Measurements from ENCODE around the gene TP53INP2.

TP53INP2 gene

DNA sequence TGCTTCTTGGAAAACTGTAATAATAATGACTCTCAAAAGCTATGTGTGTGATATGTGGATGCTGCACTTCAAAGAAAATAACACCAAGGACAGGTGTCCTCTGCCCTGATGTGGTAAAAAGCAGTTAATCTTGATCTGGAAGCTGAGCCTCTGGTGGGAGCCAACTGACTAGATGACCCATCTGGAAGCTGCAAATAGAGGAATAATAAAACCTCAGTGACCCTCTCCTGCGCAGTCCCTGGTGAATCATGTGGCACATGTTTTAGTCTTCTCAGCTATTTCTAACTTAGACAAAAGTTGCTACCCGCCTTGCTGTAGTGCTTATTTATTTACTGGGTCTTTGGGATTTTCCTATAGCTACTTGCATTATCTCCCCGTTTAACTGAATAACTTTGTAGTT lies 47.3 kb downstream of the TP53INP2 start:
- Histone ChIP-seq H3K79me2 (ENCODE audit: control insufficient read depth, insufficient read depth, low read length) (no peaks in the 10 kb centered on the region), H3K27me3 (ENCODE audit: insufficient read depth, low read length, poor library complexity) (no peaks in the 10 kb centered on the region), H3K4me1 (ENCODE audit: control insufficient read depth, low read depth, low read length) (no peaks in the 10 kb centered on the region), H3K23ac (ENCODE audit: low read length) (no peak overlapping the region), H3K79me1 (ENCODE audit: low read length) (no peaks in the 10 kb centered on the region), H4K8ac (ENCODE audit: low read depth, low read length) (no peak overlapping the region), H2BK5ac (ENCODE audit: low read length) (no peak overlapping the region), H4K5ac (ENCODE audit: low read length) (no peak overlapping the region), H3K4me2 (ENCODE audit: low read length) (no peak overlapping the region), H3K4ac (ENCODE audit: low read depth, low read length) (no peak overlapping the region), H2AK5ac (ENCODE audit: low read length) (no peak overlapping the region), H3K4me3 (ENCODE audit: low read length) (no peak overlapping the region), H2BK15ac (replicated peaks; ENCODE audit: low read depth) (no peak overlapping the region), H3K56ac (ENCODE audit: low read length) (no peak overlapping the region), H3K36me3 (ENCODE audit: control insufficient read depth, insufficient read depth, low read length) (no peaks in the 10 kb centered on the region), H3K9ac (ENCODE audit: low read length) (no peak overlapping the region), H2BK120ac (ENCODE audit: low read depth, low read length) (no peak overlapping the region), H3K27ac (ENCODE audit: low read depth, low read length) (no peak overlapping the region), H3K18ac (ENCODE audit: low read length) (no peak overlapping the region)
- DNase-seq, result no peak
- no CpG with 5 or more reads among the region's 3 CpGs for WGBS (ENCODE audit: extremely low coverage, insufficient coverage, low lambda C conversion rate)

DNA sequence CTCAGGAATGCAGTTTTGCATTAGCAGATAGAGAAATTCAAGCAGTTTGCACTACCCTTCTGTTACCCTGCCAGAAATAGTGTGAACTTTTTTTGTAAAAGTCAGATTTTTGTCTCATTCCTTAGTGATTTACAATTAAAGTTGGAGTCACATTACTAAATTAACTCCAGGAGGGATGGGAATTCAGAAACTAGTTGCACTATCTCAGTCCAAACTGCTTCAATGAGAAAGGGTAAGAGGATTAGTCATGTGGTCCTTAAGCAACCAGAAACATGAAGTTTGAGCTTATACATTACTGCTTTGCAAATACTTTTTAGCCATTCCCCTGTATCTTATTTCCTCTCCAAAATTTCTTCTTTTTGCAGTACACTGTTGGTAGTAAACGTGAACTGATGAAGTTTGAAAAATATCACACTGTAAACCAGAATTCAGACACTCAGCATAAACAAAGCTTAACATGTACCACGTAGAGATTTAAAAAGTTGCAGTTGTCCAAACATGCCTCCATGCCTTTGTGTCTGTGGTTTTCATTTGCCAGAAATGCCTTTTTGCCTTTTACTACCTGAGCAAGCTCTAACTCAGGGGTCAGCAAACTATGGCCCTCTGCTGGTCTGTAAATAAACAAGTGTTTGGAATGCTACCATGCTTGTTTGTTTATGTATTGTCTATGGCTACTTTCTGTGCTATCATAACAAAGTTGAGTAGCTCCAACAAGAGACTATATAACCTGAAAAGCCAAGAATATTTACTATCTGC lies 49.7 kb downstream of the TP53INP2 start:
- Histone ChIP-seq H4K8ac (ENCODE audit: low read depth, low read length) (no peak overlapping the region), H3K79me1 (ENCODE audit: low read length) (no peaks in the 10 kb centered on the region), H3K27me3 (ENCODE audit: insufficient read depth, low read length, poor library complexity) (no peaks in the 10 kb centered on the region), H2BK120ac (ENCODE audit: low read depth, low read length) (no peak overlapping the region), H2AK5ac (ENCODE audit: low read length) (no peak overlapping the region), H3K4me2 (ENCODE audit: low read length) (no peak overlapping the region), H2BK5ac (ENCODE audit: low read length) (no peak overlapping the region), H3K4me3 (ENCODE audit: low read length) (no peak overlapping the region), H3K23ac (ENCODE audit: low read length) (no peak overlapping the region), H4K5ac (ENCODE audit: low read length) (no peak overlapping the region), H2BK15ac (replicated peaks; ENCODE audit: low read depth) (no peak overlapping the region), H3K36me3 (ENCODE audit: control insufficient read depth, insufficient read depth, low read length) (no peaks in the 10 kb centered on the region), H3K56ac (ENCODE audit: low read length) (no peak overlapping the region), H3K27ac (ENCODE audit: low read depth, low read length) (no peak overlapping the region), H3K9ac (ENCODE audit: low read length) (no peak overlapping the region), H3K18ac (ENCODE audit: low read length) (no peak overlapping the region), H3K79me2 (ENCODE audit: control insufficient read depth, insufficient read depth, low read length) (no peaks in the 10 kb centered on the region), H3K4me1 (ENCODE audit: control insufficient read depth, low read depth, low read length) (no peaks in the 10 kb centered on the region), H3K4ac (ENCODE audit: low read depth, low read length) (no peak overlapping the region)
- peak; percentile 19 for DNase-seq
- WGBS (ENCODE audit: extremely low coverage, insufficient coverage, low lambda C conversion rate), result no CpG with 5 or more reads among the region's 2 CpGs

DNA sequence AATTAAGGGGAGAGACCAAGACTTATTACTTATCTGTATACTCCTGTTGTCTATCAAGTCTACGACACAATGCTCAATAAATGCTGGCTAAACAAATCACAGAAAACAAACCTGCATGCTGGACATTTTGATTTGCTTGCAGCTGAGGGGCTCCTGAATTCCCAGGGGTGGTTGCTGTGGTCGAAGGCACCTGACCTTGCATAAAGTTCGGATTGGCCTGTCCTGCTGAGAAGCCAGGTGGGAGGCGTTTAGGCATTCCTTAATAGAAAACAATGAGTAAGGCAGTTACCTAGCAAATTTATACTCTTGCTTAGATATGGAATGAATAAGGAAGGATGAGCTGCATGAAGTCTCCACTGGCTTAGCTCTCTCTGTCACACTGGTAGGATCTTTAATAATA lies 50.5 kb downstream of the TP53INP2 start:
- whole genome bisulfite sequencing (ENCODE audit: extremely low coverage, insufficient coverage, low lambda C conversion rate), result no CpG with 5 or more reads among the region's 4 CpGs

DNA sequence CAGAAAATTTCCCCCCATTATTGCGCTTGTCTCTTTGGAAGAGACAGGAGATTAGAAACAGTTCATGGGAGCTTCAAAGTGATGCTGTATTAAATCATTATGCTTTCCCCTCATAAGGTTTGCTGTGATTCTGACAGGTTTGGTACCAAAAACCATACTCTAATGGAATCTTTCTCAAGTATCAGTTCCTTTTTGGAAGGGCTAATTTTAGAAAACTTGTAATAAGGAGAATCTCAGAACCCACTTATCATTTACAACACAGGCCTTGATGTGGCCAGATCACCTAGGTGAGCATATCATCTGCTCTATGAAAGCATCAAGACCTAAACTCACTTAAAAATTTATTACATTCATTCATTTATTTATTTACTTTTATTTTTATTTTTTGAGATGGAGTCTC lies 51.2 kb downstream of the TP53INP2 start:
- Histone ChIP-seq H3K36me3 (ENCODE audit: control insufficient read depth, insufficient read depth, low read length) (no peaks in the 10 kb centered on the region), H3K4ac (ENCODE audit: low read depth, low read length) (no peak overlapping the region), H2BK5ac (ENCODE audit: low read length) (no peak overlapping the region), H4K8ac (ENCODE audit: low read depth, low read length) (no peak overlapping the region), H3K27ac (ENCODE audit: low read depth, low read length) (no peak overlapping the region), H4K5ac (ENCODE audit: low read length) (no peak overlapping the region), H3K4me3 (ENCODE audit: low read length) (no peak overlapping the region), H2BK120ac (ENCODE audit: low read depth, low read length) (no peak overlapping the region), H2BK15ac (replicated peaks; ENCODE audit: low read depth) (no peak overlapping the region), H3K18ac (ENCODE audit: low read length) (no peak overlapping the region), H3K79me2 (ENCODE audit: control insufficient read depth, insufficient read depth, low read length) (no peaks in the 10 kb centered on the region), H3K9ac (ENCODE audit: low read length) (no peak overlapping the region), H3K27me3 (ENCODE audit: insufficient read depth, low read length, poor library complexity) (no peaks in the 10 kb centered on the region), H3K4me1 (ENCODE audit: control insufficient read depth, low read depth, low read length) (no peaks in the 10 kb centered on the region), H3K23ac (ENCODE audit: low read length) (no peak overlapping the region), H3K79me1 (ENCODE audit: low read length) (no peaks in the 10 kb centered on the region), H3K56ac (ENCODE audit: low read length) (no peak overlapping the region), H3K4me2 (ENCODE audit: low read length) (no peak overlapping the region), H2AK5ac (ENCODE audit: low read length) (no peak overlapping the region)
- no CpG with 5 or more reads among the region's 1 CpG for WGBS (ENCODE audit: extremely low coverage, insufficient coverage, low lambda C conversion rate)
- DNase-seq, result no peak

More for the DNA sequence above, 50.5 kb downstream of the TP53INP2 start:
- Histone ChIP-seq H3K36me3 (ENCODE audit: control insufficient read depth, insufficient read depth, low read length) (no peaks in the 10 kb centered on the region), H3K4me2 (ENCODE audit: low read length) (no peak overlapping the region), H3K56ac (ENCODE audit: low read length) (no peak overlapping the region), H2BK15ac (replicated peaks; ENCODE audit: low read depth) (no peak overlapping the region), H3K4ac (ENCODE audit: low read depth, low read length) (no peak overlapping the region), H4K8ac (ENCODE audit: low read depth, low read length) (no peak overlapping the region), H3K27me3 (ENCODE audit: insufficient read depth, low read length, poor library complexity) (no peaks in the 10 kb centered on the region), H2AK5ac (ENCODE audit: low read length) (no peak overlapping the region), H3K79me1 (ENCODE audit: low read length) (no peaks in the 10 kb centered on the region), H2BK5ac (ENCODE audit: low read length) (no peak overlapping the region), H3K79me2 (ENCODE audit: control insufficient read depth, insufficient read depth, low read length) (no peaks in the 10 kb centered on the region), H3K23ac (ENCODE audit: low read length) (no peak overlapping the region), H3K27ac (ENCODE audit: low read depth, low read length) (no peak overlapping the region), H4K5ac (ENCODE audit: low read length) (no peak overlapping the region), H3K18ac (ENCODE audit: low read length) (no peak overlapping the region), H3K4me1 (ENCODE audit: control insufficient read depth, low read depth, low read length) (no peaks in the 10 kb centered on the region), H3K9ac (ENCODE audit: low read length) (no peak overlapping the region), H2BK120ac (ENCODE audit: low read depth, low read length) (no peak overlapping the region), H3K4me3 (ENCODE audit: low read length) (no peak overlapping the region)
- DNase-seq, result no peak

DNA sequence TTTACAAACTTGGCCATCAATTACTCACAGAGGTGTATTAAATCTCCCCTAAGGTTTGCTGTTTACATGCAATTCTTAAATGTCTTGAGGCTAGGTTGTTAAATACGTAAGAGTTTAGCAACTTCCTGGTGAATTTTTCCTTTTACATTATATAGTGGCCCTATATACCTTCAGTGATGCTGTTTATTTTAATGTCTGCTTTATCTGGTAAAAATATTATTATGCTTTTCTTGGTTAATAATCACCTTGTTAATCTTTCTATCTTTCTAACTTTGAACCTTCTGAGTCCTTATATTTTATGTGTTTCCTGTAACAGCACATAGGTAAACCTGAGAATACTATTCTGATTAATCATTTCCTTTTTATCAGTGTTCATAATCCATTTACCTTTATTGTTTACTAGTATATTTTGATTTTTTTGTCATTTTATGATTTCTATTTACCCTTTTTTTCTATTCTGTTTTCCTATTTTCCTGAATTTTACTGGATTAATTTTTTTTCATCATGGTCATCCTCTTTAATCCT lies 57.9 kb downstream of the TP53INP2 start:
- Histone ChIP-seq H3K9ac (ENCODE audit: low read length) (no peak overlapping the region), H3K4me2 (ENCODE audit: low read length) (no peak overlapping the region), H2AK5ac (ENCODE audit: low read length) (no peak overlapping the region), H3K56ac (ENCODE audit: low read length) (no peak overlapping the region), H3K36me3 (ENCODE audit: control insufficient read depth, insufficient read depth, low read length) (no peaks in the 10 kb centered on the region), H4K5ac (ENCODE audit: low read length) (no peak overlapping the region), H3K27ac (ENCODE audit: low read depth, low read length) (no peak overlapping the region), H3K79me2 (ENCODE audit: control insufficient read depth, insufficient read depth, low read length) (no peaks in the 10 kb centered on the region), H3K79me1 (ENCODE audit: low read length) (no peaks in the 10 kb centered on the region), H3K4ac (ENCODE audit: low read depth, low read length) (no peak overlapping the region), H2BK120ac (ENCODE audit: low read depth, low read length) (no peak overlapping the region), H3K4me3 (ENCODE audit: low read length) (no peak overlapping the region), H3K27me3 (ENCODE audit: insufficient read depth, low read length, poor library complexity) (no peaks in the 10 kb centered on the region), H2BK15ac (replicated peaks; ENCODE audit: low read depth) (no peak overlapping the region), H2BK5ac (ENCODE audit: low read length) (no peak overlapping the region), H3K18ac (ENCODE audit: low read length) (no peak overlapping the region), H3K4me1 (ENCODE audit: control insufficient read depth, low read depth, low read length) (no peaks in the 10 kb centered on the region), H3K23ac (ENCODE audit: low read length) (no peak overlapping the region), H4K8ac (ENCODE audit: low read depth, low read length) (no peak overlapping the region)
- no CpG with 5 or more reads among the region's 1 CpG for WGBS (ENCODE audit: extremely low coverage, insufficient coverage, low lambda C conversion rate)
- no peak for DNase-seq
